ENCODE results near the gene KIRREL1.
A peak's percentile ranks its signal among the peaks of the same experiment; 100 is the strongest.

The KIRREL1 gene

DNA sequence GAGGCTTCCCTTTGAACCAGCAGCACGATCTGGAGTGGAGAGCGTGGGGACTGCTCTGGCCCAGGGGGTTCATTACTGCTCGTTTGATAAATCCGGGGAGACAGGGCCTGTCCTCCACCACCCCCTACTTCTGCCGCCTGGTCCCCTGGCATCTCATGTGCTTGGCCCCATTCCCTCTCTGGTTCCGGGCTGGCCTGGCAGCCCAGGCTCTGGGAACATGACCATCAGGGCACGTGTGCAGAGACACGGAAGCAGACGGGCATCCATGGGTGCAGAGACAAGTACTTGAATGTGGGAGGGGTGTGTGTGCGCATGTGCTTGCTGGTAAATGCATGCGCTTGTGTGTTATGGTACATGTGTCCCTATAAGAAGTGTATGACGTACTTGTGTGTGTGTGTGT is 75.5 kb downstream of the KIRREL1 start:
- DNase-seq (ENCODE audit: insufficient read length, low spot score), result no peak
- TF ChIP-seq POLR2AphosphoS5 (IDR thresholded peaks at IDR 0.05; ENCODE audit: low read depth, low read length) (no peak), PAX5 (IDR thresholded peaks at IDR 0.05; ENCODE audit: insufficient read depth, low read length, severe bottlenecking) (no peak), POU2F2 (IDR thresholded peaks at IDR 0.05; ENCODE audit: low read depth, low read length) (no peak), POLR2A (IDR thresholded peaks at IDR 0.05; ENCODE audit: low read depth, low read length) (no peak), TAF1 (IDR thresholded peaks at IDR 0.05; ENCODE audit: low read depth, low read length) (no peak)
- no peak for FAIRE-seq

DNA sequence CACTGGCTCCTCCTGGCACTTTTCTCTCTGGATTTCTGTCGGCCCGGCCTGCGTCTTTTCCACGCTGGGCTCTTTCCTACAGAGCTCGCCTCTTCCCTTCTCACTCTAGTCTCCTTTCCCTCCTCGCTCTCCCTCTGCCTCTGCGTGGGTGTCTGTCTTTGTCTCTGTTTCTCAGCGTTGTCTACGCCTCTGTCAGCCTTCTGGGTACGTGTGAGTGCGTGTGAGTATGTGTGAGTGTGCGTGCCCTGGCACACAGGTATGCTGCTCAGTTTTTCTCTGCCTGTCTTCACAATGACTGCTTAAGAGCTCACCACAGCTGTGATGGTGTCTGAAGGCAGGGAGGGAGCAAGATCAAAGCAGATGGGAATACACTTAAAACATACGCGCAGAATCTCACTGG is 77.7 kb downstream of the KIRREL1 start:
- TF ChIP-seq TAF1 (IDR thresholded peaks at IDR 0.05; ENCODE audit: low read depth, low read length), result no peak
- no peak for TF ChIP-seq POLR2A (IDR thresholded peaks at IDR 0.05; ENCODE audit: low read depth, low read length)
- no peak for FAIRE-seq
- no peak for DNase-seq (ENCODE audit: insufficient read length, low spot score)

DNA sequence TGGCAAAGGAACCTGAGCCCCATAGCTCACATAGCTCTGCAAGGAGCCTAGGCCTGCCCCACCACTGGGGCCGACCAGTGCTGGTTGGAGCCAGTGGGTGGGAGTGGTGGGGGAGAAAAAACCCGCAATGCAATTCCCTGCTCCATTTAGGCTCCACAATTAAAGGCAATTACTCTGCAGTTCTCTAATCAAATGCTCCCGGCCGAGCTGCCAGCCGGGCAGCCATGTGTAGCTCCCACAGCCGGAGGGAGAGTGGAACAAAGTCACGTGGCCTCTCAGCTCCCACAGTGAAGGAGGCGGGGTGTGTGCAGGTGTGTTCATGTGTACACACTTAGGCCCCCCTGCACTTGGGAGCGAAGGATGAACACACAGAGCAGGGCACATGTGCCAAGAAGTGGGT is 81.6 kb downstream of the KIRREL1 start:
- no peak for FAIRE-seq
- TF ChIP-seq POU2F2 (IDR thresholded peaks at IDR 0.05; ENCODE audit: low read depth, low read length) (no peak), TAF1 (IDR thresholded peaks at IDR 0.05; ENCODE audit: low read depth, low read length) (no peak), POLR2AphosphoS5 (IDR thresholded peaks at IDR 0.05; ENCODE audit: low read depth, low read length) (no peak), POLR2A (IDR thresholded peaks at IDR 0.05; ENCODE audit: low read depth, low read length) (no peak), SPI1 (IDR thresholded peaks at IDR 0.05; ENCODE audit: low read depth, low read length) (no peak), PAX5 (IDR thresholded peaks at IDR 0.05; ENCODE audit: insufficient read depth, low read length, severe bottlenecking) (no peak)
- no peak for DNase-seq (ENCODE audit: insufficient read length, low spot score)

DNA sequence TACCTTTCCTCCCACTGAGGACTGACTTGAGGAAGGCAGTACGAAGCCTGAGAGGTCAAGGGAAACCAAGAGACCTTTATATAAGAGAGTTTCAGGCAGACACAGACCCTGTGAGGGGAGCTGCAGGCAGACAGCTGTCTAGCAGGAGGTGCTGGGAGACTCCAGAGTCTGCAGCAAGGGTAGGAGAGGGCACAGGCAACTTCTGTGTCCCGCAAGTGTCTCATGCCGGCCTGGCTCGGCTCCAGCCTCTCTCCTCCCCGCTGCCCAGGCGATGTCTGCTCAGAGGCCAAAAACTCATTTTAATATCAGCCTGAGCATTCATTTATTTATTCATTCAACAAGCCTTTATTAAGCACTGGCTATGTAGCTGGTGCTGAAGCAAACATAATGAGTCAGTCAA is 83.0 kb downstream of the KIRREL1 start:
- FAIRE-seq (no peak), DNase-seq (ENCODE audit: insufficient read length, low spot score) (no peak)
- no peak for TF ChIP-seq POU2F2 (IDR thresholded peaks at IDR 0.05; ENCODE audit: low read depth, low read length)

DNA sequence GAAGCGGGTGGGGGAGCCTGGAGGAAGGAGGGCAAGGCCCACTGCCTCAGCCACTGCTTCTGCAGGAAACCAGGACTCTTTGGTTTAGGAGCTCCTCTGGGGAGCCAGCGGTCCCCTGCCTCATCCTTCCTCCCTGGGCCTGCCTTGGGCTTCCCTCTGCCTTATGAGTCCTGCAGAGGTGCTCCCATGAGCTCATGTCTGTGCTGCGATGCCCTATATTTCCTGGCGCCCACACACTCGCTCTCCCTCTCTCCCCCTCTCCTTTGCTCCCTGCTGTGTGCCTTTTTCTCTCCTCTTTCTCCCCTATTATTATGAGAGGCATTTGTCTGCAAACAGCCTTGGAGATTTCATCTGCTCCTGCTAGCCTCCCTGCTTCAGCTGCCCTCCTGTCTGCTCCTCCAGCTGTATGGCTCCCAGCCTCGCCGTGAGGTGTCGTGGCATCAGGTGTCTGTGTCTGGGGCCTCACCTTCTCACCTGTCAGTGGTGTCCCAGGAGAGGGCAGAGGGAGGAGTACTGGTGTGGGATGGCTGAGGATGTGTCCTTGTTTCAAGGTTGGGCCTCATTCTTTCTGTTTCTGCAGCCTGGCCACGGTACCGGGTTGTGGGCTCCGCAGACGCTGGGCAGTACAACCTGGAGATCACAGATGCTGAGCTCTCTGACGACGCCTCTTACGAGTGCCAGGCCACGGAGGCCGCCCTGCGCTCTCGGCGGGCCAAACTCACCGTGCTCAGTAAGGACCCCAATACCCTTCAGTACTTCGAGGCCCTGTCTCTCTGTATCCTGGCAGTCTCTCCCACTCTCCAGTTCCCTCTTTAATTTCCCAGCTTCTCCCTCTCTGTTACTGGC is 84.2 kb downstream of the KIRREL1 start:
- no peak for TF ChIP-seq POU2F2 (IDR thresholded peaks at IDR 0.05; ENCODE audit: low read depth, low read length)
- TF ChIP-seq POLR2A (IDR thresholded peaks at IDR 0.05; ENCODE audit: low read depth, low read length), result no peak
- no peak for TF ChIP-seq POLR2AphosphoS5 (IDR thresholded peaks at IDR 0.05; ENCODE audit: low read depth, low read length)
- TF ChIP-seq PAX5 (IDR thresholded peaks at IDR 0.05; ENCODE audit: insufficient read depth, low read length, severe bottlenecking), result no peak
- no peak for TF ChIP-seq TAF1 (IDR thresholded peaks at IDR 0.05; ENCODE audit: low read depth, low read length)
- TF ChIP-seq SPI1 (IDR thresholded peaks at IDR 0.05; ENCODE audit: low read depth, low read length), result no peak
- DNase-seq (ENCODE audit: insufficient read length, low spot score) (no peak), FAIRE-seq (no peak)

DNA sequence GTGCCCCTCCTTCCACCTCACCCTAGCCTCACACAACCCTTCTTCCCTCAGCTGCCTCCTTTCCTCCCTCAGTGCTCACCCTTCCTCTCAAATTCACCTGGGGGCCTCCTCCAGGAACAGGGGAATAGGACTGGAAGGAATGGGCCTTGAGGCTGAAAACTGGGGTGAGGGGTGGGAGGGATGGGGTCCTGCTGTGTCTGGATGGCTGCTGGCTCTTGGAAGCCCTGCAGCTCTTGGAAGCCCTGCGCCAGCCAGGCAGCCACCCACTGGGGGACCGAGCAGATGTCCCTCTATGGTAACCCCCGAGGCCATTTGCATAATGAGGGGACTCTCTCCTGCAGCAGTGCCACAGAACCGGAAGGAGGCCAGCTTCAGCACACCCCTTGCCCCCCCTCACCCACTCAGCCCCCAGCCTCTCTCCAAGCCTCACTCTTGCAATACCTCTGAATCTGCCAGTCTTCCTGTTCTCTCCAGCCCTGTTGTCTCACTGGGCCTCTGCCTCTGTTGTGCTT is 85.2 kb downstream of the KIRREL1 start:
- no peak for FAIRE-seq
- DNase-seq (ENCODE audit: insufficient read length, low spot score), result no peak
- TF ChIP-seq POU2F2 (IDR thresholded peaks at IDR 0.05; ENCODE audit: low read depth, low read length) (no peak), POLR2A (IDR thresholded peaks at IDR 0.05; ENCODE audit: low read depth, low read length) (no peak), PAX5 (IDR thresholded peaks at IDR 0.05; ENCODE audit: insufficient read depth, low read length, severe bottlenecking) (no peak), POLR2AphosphoS5 (IDR thresholded peaks at IDR 0.05; ENCODE audit: low read depth, low read length) (no peak), SPI1 (IDR thresholded peaks at IDR 0.05; ENCODE audit: low read depth, low read length) (no peak), TAF1 (IDR thresholded peaks at IDR 0.05; ENCODE audit: low read depth, low read length) (no peak)

DNA sequence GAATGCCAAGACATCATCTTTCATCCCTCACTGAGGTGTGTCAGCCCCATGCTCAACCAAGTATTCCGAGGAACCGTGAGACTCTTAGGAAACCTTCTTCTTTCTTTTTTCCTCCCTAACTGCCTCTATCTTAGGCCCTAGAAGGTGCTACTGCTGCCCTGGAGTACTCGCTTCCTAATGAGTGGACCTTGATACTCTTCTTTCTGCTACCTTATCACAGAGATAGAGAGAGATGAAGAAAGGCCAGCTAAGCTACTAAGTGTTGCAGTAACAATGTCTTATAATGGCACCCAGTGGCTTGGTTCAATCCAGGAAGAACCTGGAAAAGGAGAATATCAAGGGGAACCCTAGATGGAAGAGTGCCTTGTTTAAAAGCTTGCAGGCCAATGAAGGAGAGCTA is 86.6 kb downstream of the KIRREL1 start:
- FAIRE-seq (no peak), DNase-seq (ENCODE audit: insufficient read length, low spot score) (no peak)
- TF ChIP-seq POLR2A (IDR thresholded peaks at IDR 0.05; ENCODE audit: low read depth, low read length) (no peak), POLR2AphosphoS5 (IDR thresholded peaks at IDR 0.05; ENCODE audit: low read depth, low read length) (no peak), POU2F2 (IDR thresholded peaks at IDR 0.05; ENCODE audit: low read depth, low read length) (no peak), PAX5 (IDR thresholded peaks at IDR 0.05; ENCODE audit: insufficient read depth, low read length, severe bottlenecking) (no peak)

DNA sequence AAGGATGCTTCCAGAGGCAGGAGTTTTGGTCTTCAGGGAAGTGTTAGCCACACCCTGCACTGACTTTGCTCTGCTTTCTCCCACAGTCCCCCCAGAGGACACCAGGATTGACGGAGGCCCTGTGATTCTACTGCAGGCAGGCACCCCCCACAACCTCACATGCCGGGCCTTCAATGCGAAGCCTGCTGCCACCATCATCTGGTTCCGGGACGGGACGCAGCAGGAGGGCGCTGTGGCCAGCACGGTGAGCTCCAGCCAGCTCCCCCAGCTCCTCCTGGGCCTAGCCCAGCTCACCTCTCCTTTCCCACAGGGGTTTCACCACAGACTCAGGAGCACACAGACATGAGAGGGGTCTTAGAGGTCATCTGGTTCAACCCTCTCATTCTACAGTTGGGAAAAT is 90.9 kb downstream of the KIRREL1 start:
- TF ChIP-seq SPI1 (IDR thresholded peaks at IDR 0.05; ENCODE audit: low read depth, low read length) (no peak), PAX5 (IDR thresholded peaks at IDR 0.05; ENCODE audit: insufficient read depth, low read length, severe bottlenecking) (no peak), POLR2A (IDR thresholded peaks at IDR 0.05; ENCODE audit: low read depth, low read length) (no peak), POLR2AphosphoS5 (IDR thresholded peaks at IDR 0.05; ENCODE audit: low read depth, low read length) (no peak), POU2F2 (IDR thresholded peaks at IDR 0.05; ENCODE audit: low read depth, low read length) (no peak), TAF1 (IDR thresholded peaks at IDR 0.05; ENCODE audit: low read depth, low read length) (no peak)
- FAIRE-seq (no peak), DNase-seq (ENCODE audit: insufficient read length, low spot score) (no peak)

DNA sequence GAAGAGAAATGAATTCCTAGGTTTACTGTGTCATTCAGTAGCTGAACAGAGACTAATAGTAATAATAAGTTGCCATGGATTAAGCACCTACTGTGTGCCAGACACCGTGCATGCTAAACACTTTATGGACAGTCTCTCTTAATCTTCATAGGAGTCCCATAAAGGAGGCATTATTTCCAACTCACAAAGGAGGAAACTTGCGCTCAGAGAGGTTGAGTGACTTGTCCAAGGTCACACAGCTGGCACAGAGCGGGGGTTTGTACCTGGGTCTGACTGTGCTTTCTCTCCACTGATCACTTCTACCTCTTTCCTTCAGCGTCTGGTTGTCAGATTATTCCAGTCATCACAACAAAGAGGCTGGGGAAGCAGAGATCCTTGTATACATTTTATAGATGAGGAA is 91.3 kb downstream of the KIRREL1 start:
- FAIRE-seq (no peak), DNase-seq (ENCODE audit: insufficient read length, low spot score) (no peak)
- TF ChIP-seq SPI1 (IDR thresholded peaks at IDR 0.05; ENCODE audit: low read depth, low read length), result no peak
- TF ChIP-seq TAF1 (IDR thresholded peaks at IDR 0.05; ENCODE audit: low read depth, low read length), result no peak
- TF ChIP-seq POLR2A (IDR thresholded peaks at IDR 0.05; ENCODE audit: low read depth, low read length), result no peak
- TF ChIP-seq PAX5 (IDR thresholded peaks at IDR 0.05; ENCODE audit: insufficient read depth, low read length, severe bottlenecking), result no peak
- TF ChIP-seq POU2F2 (IDR thresholded peaks at IDR 0.05; ENCODE audit: low read depth, low read length), result no peak
- no peak for TF ChIP-seq POLR2AphosphoS5 (IDR thresholded peaks at IDR 0.05; ENCODE audit: low read depth, low read length)

DNA sequence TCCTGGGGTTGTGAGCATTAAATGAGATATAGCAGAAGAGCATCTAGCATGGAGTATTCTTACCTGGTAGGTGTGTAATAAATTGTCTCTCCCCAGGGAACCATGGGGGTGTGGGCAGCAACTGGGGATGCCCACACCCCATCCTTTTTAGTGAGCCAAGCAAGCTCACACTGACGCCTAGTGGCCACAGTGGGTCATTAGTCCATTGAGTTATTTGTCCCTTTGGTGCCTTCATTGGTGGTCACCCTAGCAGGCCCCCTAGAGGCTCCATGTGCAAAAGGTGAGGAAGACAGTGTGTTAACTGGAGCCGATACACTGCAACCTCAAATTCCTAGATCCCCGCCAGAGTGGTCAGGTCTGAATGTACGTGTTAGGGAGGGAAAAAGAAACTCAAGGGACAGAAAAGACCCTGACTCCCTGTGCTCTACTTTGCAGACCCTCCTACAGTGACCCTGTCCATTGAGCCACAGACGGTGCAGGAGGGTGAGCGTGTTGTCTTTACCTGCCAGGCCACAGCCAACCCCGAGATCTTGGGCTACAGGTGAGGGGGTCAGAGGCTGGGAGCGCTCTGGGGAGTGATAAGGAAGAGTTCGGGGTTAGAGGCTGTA is 94.0 kb downstream of the KIRREL1 start:
- peak; percentile 62 for DNase-seq (ENCODE audit: insufficient read length, low spot score)
- FAIRE-seq, result peak; percentile 87

More for the DNA sequence above, 94.0 kb downstream of the KIRREL1 start:
- TF ChIP-seq POLR2AphosphoS5 (IDR thresholded peaks at IDR 0.05; ENCODE audit: low read depth, low read length) (no peak), SPI1 (IDR thresholded peaks at IDR 0.05; ENCODE audit: low read depth, low read length) (no peak), TAF1 (IDR thresholded peaks at IDR 0.05; ENCODE audit: low read depth, low read length) (no peak), PAX5 (IDR thresholded peaks at IDR 0.05; ENCODE audit: insufficient read depth, low read length, severe bottlenecking) (no peak), POLR2A (IDR thresholded peaks at IDR 0.05; ENCODE audit: low read depth, low read length) (no peak), POU2F2 (IDR thresholded peaks at IDR 0.05; ENCODE audit: low read depth, low read length) (no peak)
